Endodermal cell (in vitro differentiated cells): Measurements from ENCODE around the gene MUC22. TPM values are rescaled to one million over a fixed set of nuclear protein-coding genes. Genes with fewer than 3 reads are reported as not detected.

Experiments
- DNase-seq: peaks from one replicate; pipeline ENCODE4 v3.0.0-alpha.2; 2017
- H3K27ac ChIP-seq: 2 replicates; pipeline ENCODE4 v1.5.1; 2013; ENCODE audit warnings: mild to moderate bottlenecking, low read depth, low read length, moderate library complexity
- H3K27me3 ChIP-seq: 2 replicates; pipeline ENCODE4 v1.6.1; 2013; ENCODE audit warnings: mild to moderate bottlenecking, low read length, moderate library complexity; ENCODE audit not compliant: insufficient read depth, control insufficient read depth, poor library complexity, severe bottlenecking
- H3K36me3 ChIP-seq: 2 replicates; pipeline ENCODE4 v1.7.0; 2013; ENCODE audit warnings: mild to moderate bottlenecking, low read length, moderate library complexity; ENCODE audit not compliant: control insufficient read depth, insufficient read depth
- H3K4me1 ChIP-seq: one replicate; pipeline ENCODE4 v1.7.0; 2013; ENCODE audit warnings: low read length; ENCODE audit not compliant: control insufficient read depth, insufficient read depth
- H3K4me3 ChIP-seq: 2 replicates; pipeline ENCODE4 v1.5.1; 2013; ENCODE audit warnings: mild to moderate bottlenecking, low read length, moderate library complexity
- H3K9ac ChIP-seq: 2 replicates; pipeline ENCODE4 v1.6.1; 2013; ENCODE audit warnings: mild to moderate bottlenecking, low read length, moderate library complexity; ENCODE audit not compliant: poor library complexity, severe bottlenecking; ENCODE audit errors: extremely low read depth
- H3K9me3 ChIP-seq: 2 replicates; pipeline ENCODE4 v1.6.1; 2013; ENCODE audit warnings: mild to moderate bottlenecking, low read length, moderate library complexity; ENCODE audit not compliant: control insufficient read depth
- H3K27ac Mint-ChIP-seq: 2 replicates; pipeline ENCODE4 v1.8.0; 2020; ENCODE audit warnings: mixed read lengths
- H3K27me3 Mint-ChIP-seq: 2 replicates; pipeline ENCODE4 v1.8.0; 2021; ENCODE audit warnings: mild to moderate bottlenecking, mixed read lengths; ENCODE audit not compliant: insufficient read depth
- H3K36me3 Mint-ChIP-seq: 2 replicates; pipeline ENCODE4 v1.8.0; 2020; ENCODE audit warnings: low read depth, mixed read lengths
- H3K4me1 Mint-ChIP-seq: 2 replicates; pipeline ENCODE4 v1.8.0; 2020; ENCODE audit warnings: mixed read lengths
- H3K4me3 Mint-ChIP-seq: 2 replicates; pipeline ENCODE4 v1.8.0; 2020; ENCODE audit warnings: mild to moderate bottlenecking, moderate library complexity, mixed read lengths
- H3K9me3 Mint-ChIP-seq: 2 replicates; pipeline ENCODE4 v1.8.0; 2020; ENCODE audit warnings: mild to moderate bottlenecking, mixed read lengths
- CTCF ChIP-seq: fragments of 200-600 bp; sonication (generic); conservative IDR thresholded peaks from 2 replicates; pipeline ENCODE4 v1.5.0; 2021; ENCODE audit warnings: antibody characterized with exemption, mild to moderate bottlenecking
- WGBS, 2 experiments: methylation state at CpG; one replicate each; pipeline versions ENCODE4 v1.1.5 to v1.1.7; 2013; ENCODE audit warnings: missing lambda C conversion rate in 2 of 2, mixed read lengths in 1 of 2; ENCODE audit not compliant: insufficient coverage in 1 of 2, insufficient read length in 1 of 2; 5-methylcytosine and 5-hydroxymethylcytosine counted together
- total RNA-seq, 2 donors: library from RNA; stranded (reverse); fragmentation: NEBNext Ultra II Directional in 1 of 2; extraction: Animal tissue kit (Norgen Biotek cat#: 25700) in 1 of 2; gene quantifications; 2 replicates in 1 of 2; 3 replicates in 1 of 2; pipeline ENCODE4 v1.2.1, GENCODE V29; 2021

The MUC22 gene
- total RNA-seq, 2 donors from 2014 or later = not detected

GRCh38 chr6:31001281-31001888 is 8.9 kb upstream of the MUC22 start:
- no peak for TF ChIP-seq CTCF
- no peaks in the 10 kb centered on the region for H3K36me3 Mint-ChIP-seq
- H3K4me3 Mint-ChIP-seq = no peak overlapping the region
- Histone ChIP-seq H3K27me3 (no peaks in the 10 kb centered on the region), H3K9me3 (no peaks in the 10 kb centered on the region), H3K9ac (no peak overlapping the region), H3K4me1 (no peaks in the 10 kb centered on the region), H3K4me3 (no peak overlapping the region), H3K36me3 (no peaks in the 10 kb centered on the region), H3K27ac (no peak overlapping the region)
- DNase-seq = no peak
- peaks cover 1% of the 10 kb centered on the region for H3K27me3 Mint-ChIP-seq
- H3K9me3 Mint-ChIP-seq = peaks cover 7% of the 10 kb centered on the region
- H3K27ac Mint-ChIP-seq = no peak overlapping the region
- H3K4me1 Mint-ChIP-seq = peaks cover 2% of the 10 kb centered on the region
- 95% methylated on average over 13 of the region's 13 CpGs for WGBS, 2 experiments

GRCh38 chr6:31002471-31002870 is 7.8 kb upstream of the MUC22 start:
- Histone ChIP-seq H3K4me3 (no peak overlapping the region), H3K27ac (no peak overlapping the region), H3K36me3 (no peaks in the 10 kb centered on the region), H3K9ac (no peak overlapping the region), H3K27me3 (no peaks in the 10 kb centered on the region), H3K9me3 (no peaks in the 10 kb centered on the region), H3K4me1 (no peaks in the 10 kb centered on the region)
- no peak overlapping the region for H3K4me3 Mint-ChIP-seq
- H3K4me1 Mint-ChIP-seq = peaks cover 2% of the 10 kb centered on the region
- DNase-seq = no peak
- WGBS, 2 experiments = 81 to 92% methylated on average over 2 of the region's 2 CpGs
- H3K9me3 Mint-ChIP-seq = peaks cover 7% of the 10 kb centered on the region
- peaks cover 1% of the 10 kb centered on the region for H3K27me3 Mint-ChIP-seq
- no peak overlapping the region for H3K27ac Mint-ChIP-seq
- H3K36me3 Mint-ChIP-seq = no peaks in the 10 kb centered on the region
- TF ChIP-seq CTCF = no peak

GRCh38 chr6:31004794-31005193 is 5.5 kb upstream of the MUC22 start:
- Mint-ChIP-seq H3K27me3 (peaks cover 6% of the 10 kb centered on the region), H3K9me3 (peaks cover 7% of the 10 kb centered on the region), H3K4me3 (no peak overlapping the region), H3K4me1 (peaks cover 2% of the 10 kb centered on the region), H3K36me3 (no peaks in the 10 kb centered on the region), H3K27ac (no peak overlapping the region)
- WGBS, 2 experiments = 84 to 86% methylated on average over 2 to 3 of the region's 4 CpGs
- Histone ChIP-seq H3K27me3 (no peaks in the 10 kb centered on the region), H3K9ac (no peak overlapping the region), H3K27ac (no peak overlapping the region), H3K9me3 (no peaks in the 10 kb centered on the region), H3K4me1 (no peaks in the 10 kb centered on the region), H3K36me3 (no peaks in the 10 kb centered on the region), H3K4me3 (no peak overlapping the region)
- peak; percentile 4 for DNase-seq
- no peak for TF ChIP-seq CTCF
